ENCODE measurements around the gene FGD2.
"Not testable (repeated sequence)": the region's sequence is repeated elsewhere in the genome, so short reads cannot be mapped to it uniquely, and the experiment has no call there.

Gene FGD2

DNA sequence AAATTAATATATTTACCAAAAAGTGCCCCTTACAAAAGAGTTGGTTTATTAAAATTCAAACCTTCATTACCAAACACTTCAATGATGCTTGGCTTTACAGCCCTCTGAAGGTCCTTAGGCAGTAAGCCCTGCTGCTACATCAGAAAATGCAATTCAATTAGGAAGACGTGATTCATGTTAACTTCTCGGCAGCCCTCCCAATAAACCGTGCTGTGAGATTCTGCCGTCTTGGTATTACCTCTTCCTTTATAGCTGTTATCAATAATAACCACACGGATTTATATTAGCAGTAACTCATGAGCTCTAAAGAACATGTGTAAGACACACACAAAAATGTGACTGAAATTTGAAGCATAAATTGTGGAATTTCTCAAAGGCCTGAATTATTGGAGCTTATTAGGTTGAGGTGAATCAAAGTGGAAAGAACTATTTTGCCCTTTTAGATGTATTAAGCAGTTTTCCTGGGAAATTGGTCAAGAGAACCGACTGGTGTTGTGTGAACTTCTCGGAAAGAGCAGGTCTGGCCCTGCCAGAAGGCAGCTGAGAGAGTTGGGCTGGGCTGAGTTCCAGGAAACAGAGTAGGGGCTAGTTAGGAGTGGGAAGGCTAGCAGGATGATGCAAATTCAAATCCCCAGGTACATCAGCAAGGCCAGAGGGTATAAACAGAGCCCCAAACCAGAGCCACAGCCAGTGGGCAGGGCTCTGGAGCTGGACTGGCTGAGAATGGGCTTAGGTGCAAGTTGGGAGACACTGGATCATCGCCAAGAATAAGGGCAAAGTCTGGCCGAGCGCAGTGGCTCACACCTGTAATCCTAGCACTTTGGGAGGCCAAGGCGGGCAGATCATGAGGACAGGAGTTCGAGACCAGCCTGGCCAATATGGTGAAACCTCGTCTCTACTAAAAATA, 33.1 kb downstream of the FGD2 start:
- no peak for DNase-seq (ENCODE audit: low read depth in 1 of 2, low spot score in 1 of 2)

DNA sequence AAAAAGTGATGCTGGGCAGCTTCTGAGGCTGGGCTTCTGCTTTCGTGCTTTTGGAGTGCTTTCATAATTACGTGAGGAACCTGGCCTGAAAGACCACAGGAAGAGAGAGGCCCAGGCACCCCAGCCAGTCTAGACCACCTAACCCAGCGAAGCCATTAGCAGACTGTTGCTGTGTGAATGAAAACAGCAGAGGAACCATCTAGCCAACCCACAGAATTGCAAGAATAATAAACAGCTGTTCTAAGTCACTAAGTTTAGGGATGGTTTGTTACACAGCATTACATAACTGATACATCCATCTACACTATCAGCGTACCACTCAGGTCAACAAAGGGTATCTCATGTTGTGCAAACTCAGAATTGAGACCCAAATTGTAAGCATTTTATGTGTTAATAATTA, 34.5 kb downstream of the FGD2 start:
- DNase-seq (ENCODE audit: low read depth in 1 of 2, low spot score in 1 of 2) = no peak

DNA sequence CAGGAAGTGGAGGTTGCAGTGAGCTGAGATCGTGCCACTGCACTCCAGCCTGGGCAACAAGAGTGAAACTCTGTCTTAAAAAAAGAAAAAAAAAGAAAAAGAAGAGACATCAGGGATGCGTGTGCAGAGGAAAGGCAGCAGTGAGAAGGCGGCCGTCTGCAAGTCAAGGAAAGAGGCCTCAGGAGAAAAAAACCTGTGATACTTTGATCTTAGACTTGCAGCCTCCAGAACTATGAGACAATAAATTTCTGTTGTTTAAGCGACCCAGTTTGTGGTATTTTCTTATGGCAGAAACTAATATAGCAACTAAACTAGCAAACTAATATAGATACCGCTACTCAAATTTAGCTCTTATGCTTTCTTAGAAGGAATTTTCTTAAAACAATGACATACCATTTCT, 36.1 kb downstream of the FGD2 start:
- no peak for DNase-seq (ENCODE audit: low read depth in 1 of 2, low spot score in 1 of 2)

DNA sequence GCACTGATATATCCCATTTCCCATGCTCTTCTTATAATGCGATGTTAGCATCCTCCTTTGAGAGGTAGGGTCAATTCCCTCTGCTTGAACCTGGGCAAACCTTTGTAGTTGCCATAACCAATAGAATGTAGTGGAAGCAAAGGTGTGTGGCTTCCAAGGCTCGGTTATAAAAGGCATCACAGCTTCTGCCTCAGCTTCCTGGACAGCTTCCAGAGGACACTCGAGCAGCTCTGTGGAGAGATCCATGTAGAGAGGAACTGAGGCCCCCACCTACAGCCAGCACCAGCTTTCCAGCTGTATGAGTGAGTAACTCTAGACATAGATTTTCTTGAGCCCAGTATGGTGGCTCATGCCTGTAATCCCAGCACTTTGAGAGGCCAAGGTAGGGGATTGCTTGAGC, 36.7 kb downstream of the FGD2 start:
- no peak for DNase-seq (ENCODE audit: low read depth in 1 of 2, low spot score in 1 of 2)

DNA sequence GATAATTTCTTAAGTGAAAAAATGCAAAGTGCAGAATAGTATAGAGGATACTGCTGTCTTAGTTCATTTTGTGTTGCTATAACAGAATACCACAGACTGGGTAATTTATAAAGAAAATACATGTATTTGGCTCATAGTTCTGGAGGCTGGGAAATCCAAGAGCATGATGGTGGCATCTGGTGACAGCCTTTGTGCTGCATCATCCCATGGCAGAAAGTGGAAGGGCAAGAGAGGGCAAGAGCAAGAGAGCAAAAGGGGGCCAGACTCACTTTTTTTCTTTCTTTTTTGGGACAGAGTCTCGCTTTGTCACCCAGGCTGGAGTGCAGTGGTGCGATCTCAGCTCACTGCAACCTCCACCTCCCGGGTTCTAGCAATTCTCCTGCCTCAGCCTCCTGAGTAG, 37.6 kb downstream of the FGD2 start:
- DNase-seq (ENCODE audit: low read depth in 1 of 2, low spot score in 1 of 2) = not testable (repeated sequence)

DNA sequence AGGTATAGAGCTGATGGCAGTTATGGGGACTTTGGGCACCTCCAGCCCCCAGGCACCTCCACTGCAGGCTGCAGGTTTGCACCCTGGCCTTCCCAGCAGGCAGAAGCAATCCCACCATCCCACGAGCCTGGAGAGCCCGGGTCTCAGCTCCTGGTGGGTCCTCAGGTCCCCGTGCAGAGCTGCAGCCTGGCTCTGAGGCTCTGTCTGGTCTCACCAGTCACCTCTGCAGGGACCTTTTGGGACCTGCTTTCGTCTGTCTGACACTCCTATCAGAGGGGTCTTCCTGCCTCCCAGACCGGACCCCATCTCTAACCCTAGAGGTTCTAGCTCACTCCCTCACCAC, 41.9 kb downstream of the FGD2 start:
- DNase-seq (ENCODE audit: low read depth in 1 of 2, low spot score in 1 of 2) = no peak

DNA sequence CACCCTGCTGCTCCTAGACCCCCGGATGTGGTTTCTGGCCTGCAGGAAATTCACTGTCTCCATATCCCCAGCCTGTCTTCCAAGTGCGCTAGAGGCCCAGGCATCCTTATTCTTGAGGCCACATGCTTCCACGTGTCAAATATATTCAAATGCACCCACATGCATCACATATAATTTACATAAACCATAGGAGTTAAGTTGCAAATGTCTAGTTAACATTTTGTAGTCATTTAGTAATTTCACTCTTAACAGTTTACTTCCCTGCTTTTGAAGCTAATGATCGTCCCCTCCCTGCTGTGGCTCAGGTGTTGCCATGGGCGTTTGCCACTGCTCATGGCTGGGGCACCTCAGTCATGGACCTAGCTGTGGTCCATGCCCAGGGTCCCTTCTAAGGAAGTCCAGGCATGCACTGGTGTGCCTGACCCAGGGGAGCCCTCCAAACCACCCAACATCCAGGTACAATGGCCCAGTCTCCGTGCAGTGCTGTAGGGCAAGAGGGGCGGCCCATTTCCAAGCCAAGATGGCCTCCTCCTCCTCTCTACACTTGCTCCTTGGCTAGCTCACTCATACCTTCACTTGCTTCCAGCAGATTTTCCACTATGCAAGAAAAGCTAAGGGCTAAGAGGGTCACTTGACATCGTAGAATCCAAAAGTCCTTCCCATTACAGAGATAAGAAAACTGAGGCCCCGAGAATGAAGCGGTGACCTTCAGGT, 42.4 kb downstream of the FGD2 start:
- DNase-seq (ENCODE audit: low read depth in 1 of 2, low spot score in 1 of 2) = no peak

DNA sequence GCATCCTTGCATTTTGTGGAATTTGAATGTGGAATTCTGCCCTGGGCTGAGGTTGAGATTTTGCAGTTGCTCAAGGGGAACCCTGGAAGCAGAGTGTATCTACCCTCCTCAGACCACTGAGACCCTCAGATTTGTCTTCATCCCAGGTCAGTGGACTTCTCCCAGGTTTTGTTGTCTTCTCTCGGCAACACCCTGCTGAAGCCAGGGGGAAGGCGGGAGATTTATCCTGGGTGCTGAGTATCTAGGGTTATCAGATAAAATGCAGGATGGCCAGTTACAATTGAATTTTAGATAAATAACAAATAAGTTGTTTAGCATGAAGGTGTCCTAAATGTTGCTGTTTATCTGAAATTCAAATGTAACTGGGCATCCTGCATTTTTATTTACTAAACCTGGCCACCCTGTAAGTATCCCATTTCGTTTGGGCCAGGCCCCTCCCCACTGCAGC, 43.0 kb downstream of the FGD2 start:
- DNase-seq (ENCODE audit: low read depth in 1 of 2, low spot score in 1 of 2) = no peak

DNA sequence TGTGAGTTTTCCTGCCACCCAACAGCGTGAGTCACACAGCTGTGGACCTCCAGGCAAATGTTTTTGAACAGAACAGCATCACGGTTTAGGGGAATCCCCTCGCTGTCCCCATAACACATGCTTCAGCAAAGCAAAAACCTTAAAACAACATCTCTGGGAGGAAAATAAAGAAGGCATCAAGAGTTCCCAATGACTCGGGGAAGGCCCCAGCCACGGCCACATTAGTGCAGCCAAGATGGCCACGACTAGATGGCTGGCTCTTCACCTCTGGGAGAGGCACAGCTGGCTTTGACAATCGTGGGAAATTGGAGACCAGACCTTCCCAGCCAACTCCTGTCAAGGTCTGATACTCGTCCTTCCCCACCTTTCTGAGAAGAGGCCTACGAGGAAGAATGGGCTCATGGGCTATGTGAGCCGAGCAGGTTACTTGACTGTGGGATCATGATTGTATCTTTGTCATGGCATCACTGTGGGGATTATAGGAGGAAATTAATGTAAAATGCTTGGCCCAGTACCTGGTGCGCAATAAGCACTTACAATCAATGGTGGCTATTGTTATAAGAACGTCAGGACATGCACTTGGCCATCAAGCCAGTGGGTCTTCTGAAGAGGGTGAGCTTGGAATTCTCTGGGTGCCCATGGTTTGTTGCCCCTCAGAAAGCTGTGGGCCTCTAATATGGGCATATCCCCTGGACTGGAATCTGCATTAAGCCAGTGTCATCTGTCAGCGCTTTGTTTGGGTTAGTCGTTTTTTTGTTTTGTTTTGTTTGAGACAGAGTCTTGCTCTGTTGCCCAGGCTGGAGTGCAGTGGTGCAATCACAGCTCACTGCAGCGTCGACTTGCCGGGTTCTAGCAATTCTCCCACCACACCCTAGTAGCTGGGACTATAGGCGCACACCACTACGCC, 43.6 kb downstream of the FGD2 start:
- peak; percentile 45 to 50 for DNase-seq (ENCODE audit: low read depth in 1 of 2, low spot score in 1 of 2)

DNA sequence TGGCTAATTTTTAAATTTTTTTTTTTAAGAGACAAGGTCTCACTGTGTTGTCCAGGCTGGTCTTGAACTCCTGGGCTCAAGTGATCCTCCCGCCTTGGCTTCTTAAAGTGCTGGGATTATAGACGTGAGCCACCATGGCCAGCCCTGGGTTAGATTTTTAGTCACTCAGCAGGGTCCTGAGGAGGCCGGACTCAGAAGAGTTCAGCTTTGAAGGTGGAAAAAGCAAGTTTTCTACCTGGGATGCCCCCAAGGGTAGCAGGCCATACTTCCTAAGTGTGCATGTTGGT, 44.2 kb downstream of the FGD2 start:
- no peak for DNase-seq (ENCODE audit: low read depth in 1 of 2, low spot score in 1 of 2)

DNA sequence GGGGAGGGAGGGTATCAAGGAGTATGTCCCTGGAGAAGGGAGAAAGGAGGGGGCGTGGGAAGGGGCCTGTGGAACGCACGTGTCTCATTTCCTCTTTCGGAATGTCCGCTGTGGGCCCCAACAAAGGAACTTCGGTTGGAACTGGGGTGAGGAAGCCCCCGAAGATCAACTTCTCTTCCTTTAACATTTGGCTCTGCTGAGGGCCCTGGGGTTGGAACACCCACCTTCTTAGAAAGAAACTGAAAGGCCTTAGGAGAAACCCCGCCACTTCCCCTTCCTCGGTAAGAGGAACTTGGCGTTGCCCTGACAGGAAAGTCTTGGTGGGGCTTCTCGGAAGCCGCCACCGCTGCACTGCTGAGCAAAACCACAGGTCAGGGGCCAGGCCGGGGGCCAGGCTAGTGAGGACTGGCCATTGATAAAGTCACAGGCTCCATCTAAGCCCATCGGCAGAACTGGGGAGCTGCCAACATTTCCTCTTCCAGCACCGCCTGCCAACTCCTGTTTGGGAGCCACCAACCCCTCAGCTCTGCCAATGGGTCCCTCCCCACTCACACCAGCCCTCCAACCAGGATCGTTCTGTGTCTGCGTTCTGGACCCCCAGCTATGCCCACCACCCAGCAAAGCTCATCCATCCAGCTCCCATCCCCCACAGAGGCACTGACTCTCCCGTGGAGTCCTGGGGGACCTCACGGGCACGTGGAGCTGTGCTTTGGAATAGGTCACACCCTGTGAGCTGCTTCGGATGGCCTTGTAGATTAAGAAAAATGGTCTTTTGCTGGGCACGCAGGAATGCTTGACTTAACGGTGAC, 44.8 kb downstream of the FGD2 start:
- peak in 1 of 2 donors; percentile 47 for DNase-seq (ENCODE audit: low read depth in 1 of 2, low spot score in 1 of 2)

DNA sequence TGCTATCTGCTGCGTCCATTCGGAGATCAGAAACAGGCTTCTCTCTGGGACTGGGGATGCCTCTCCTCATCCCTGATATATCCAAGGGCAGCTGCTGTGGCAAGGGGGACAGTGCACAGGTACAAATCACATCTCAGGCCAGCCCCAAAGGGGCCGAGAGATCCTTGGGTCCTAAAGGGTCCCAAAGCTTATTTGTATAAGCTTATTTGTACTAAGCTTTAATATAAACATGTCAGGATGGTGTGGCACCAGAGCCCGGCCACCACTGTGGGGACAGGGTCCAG, 45.3 kb downstream of the FGD2 start:
- DNase-seq (ENCODE audit: low read depth in 1 of 2, low spot score in 1 of 2) = no peak

DNA sequence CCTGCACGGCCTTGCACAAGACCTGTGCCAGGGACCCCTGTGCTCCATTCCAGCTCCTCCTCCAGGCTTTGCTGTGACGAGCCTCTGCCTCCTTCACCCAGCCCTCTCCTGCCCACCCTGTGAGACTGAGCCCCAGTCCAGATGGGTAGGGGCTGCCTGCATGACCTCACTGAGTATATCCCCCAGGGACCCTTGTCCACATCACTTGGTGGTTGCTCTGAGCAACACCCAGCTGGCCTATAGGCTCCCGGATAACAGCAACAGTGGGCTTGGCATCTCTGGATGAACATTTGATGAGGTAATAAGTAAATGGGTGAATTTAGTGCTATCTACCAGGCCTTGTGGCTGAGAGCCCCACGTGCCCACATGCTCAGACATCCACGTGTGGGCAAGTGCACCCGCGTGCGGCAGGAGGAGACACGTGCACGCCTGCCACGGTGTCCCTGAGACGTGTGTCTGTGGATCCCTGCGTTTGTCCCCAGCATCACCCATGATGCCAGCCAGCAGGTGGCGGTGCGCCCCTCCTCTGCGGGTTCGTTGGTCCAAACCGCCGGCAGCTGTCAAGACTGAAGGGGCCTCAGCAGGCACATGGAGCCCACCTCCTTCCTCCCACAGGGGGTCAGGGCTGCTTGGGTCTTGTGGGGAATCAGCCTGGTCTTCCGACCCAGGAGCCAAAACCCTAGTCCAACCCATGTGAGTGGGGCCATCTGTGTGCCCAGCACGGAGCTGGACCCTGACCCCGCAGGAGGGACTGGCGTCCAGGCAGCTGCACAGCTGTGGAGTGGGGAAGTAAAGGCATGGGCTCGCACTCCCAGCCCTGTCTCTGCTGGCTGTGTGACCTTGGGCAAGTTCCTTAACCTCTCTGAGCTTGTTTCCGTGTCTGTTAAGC, 45.9 kb downstream of the FGD2 start:
- DNase-seq (ENCODE audit: low read depth in 1 of 2, low spot score in 1 of 2) = peak; percentile 82 to 84

DNA sequence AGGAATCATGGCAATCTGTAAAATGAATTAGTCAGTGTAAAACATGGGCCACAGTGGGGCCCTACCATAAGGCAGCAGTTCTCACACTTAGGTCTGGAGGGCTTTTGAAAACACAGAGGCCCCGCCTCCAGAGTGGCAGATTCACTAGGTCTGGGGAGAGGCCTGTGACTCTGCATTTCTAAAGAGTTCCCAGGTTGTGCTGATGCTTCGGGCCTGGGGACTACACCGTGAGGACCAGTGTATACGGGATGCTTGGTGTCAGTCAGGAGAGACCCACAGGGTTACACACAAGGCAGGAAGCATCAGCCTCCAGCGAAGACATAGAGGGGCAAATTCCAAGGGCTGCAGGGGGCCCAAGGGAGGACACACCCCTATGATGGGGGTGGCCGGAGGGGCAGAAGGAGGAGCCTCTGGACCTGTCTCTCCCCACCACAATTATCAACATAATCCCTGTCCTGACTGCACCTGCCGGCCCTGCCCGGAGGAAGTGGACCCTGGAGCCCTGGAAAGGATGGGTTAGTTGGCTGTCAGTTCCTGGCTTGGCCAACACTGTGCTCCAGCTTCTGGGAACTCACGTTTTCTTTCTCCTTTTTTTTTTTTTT, 46.7 kb downstream of the FGD2 start:
- DNase-seq (ENCODE audit: low read depth in 1 of 2, low spot score in 1 of 2) = no peak

DNA sequence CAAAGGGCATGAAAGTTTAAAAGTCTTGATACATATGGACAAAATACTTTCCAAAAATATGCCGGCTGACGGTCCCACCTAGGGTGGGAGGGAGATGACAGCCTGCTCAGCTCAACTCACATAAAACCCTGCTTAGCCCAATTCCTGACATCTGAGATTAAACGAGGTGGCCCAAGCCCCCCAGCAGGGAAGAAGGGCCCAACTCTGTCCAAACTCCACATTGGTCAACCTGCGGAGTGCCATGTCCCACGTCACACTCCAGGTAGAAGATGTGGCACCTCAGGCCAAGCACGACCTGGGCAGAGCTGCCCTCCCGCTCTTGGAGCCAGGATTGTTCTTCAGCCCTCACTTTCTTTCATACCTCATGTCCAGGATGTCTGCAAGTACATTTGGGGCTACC, 48.2 kb downstream of the FGD2 start:
- DNase-seq (ENCODE audit: low read depth in 1 of 2, low spot score in 1 of 2) = no peak

DNA sequence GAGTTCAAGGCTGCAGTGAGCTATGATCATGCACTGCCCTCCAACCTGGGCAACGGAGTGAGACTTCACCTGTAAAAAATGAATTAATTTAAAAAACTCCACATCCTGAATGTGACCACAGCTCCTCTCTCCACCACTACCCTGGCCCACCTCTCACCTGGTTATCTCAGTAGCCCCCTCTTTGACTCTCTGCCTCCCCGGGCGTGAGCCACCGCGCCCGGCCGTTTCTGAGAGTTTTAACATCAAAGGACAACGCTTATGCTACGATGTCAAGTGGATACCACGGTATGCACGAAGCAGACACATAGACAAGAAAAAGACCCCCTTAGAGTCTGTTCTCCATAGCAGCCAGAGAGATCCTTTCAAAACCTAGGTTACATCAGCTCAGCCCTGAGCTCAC, 48.7 kb downstream of the FGD2 start:
- DNase-seq (ENCODE audit: low read depth in 1 of 2, low spot score in 1 of 2) = no peak

DNA sequence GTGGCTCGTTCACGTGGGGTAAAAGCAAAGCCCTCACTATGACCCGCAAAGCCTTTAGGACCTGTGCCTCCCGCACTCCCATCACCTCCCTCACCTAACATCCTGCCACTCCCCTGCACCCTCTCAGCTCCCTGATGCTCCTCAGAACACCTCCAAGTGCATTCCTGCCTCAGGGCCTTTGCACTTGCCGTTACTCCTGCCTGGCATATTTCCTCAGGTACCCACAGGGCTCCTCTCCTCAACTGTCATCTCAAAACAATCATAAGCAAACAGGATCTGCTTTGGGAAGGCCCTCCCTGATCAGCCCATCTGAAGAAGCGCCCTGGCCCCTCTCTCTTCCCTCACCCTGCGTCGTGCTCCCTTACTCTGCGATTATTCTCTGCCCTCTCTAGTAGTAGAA, 49.1 kb downstream of the FGD2 start:
- DNase-seq (ENCODE audit: low read depth in 1 of 2, low spot score in 1 of 2) = no peak

DNA sequence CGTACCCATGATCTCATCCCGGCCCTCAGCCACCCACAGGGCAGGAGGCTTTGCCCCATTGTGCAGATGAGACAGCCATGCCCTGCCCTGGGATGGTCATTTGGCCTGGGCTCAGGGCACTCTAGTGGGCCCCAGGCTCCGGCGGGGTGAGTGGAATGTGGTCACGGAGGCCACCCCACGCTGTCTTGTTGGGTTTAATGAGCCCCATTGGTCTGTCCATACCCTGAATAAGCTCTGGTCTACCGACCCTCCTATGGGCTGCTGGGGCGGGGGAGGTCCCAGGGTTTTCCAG, 50.6 kb downstream of the FGD2 start:
- no peak for DNase-seq (ENCODE audit: low read depth in 1 of 2, low spot score in 1 of 2)

DNA sequence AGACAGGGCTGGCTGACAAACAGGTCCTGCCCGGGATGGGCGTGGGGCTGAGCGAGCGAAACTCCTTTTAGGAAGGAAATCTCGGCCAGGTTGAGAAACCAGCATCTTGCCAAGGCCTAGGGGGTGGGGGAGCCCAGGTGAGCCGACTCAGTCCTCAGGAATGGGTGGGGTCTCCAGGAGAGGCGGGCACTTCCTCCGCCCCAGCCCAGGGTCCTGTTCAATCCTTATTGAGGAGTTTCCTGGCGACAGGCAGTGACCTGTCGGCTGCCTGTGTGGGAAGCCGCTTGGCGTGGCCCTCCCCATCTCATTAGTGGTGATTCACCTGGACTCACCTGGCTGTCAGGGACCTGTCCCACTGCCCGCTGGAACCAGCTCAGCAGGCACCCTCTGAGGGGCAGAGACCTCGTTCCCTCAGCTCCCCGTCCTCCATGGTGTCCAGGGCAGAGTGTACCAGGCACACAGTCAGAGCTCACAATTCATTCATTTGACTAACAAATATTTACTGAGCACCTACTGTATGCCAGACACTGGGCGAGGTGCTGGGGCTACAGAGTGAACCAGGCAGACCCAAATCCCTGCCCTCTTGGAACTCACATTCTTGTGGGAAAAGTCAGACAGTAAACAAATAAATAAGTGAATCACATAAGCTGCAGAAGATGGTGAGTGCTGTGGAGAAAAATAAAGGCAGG, 51.1 kb downstream of the FGD2 start:
- DNase-seq (ENCODE audit: low read depth in 1 of 2, low spot score in 1 of 2) = no peak

DNA sequence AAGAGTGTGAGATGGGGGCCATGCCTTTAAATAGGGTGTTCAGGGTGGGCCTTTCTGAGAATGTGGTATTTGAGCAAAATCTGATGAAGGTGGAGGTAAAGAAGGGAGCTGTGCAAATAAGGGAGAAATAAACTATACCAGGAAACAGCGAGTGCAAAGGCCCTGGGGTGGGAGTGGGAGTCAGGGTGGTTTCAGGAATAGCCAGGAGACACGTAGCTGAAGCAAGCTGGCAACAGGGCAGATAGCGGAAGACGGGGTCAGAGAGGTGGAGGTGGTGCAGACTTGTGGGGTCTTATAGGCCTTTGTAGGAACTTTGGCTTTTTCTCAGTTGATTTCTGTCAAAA, 51.6 kb downstream of the FGD2 start:
- DNase-seq (ENCODE audit: low read depth in 1 of 2, low spot score in 1 of 2) = no peak

Data from stimulated activated CD4-positive, alpha-beta T cell treated with anti-CD3 and anti-CD28 coated beads, Interleukin-15, amount 100 ng/mL, for 1 hour (primary cell).